SW 1271 (cell line): Measurements from ENCODE around the gene ALPK3.
"Not testable (repeated sequence)": the region's sequence is repeated elsewhere in the genome, so short reads cannot be mapped to it uniquely, and the experiment has no call there.

ENCODE experiments used
- DNase-seq, 2 experiments: peaks; one replicate each; lab custom pipeline; 2025; lab: John Stamatoyannopoulos, UW

Gene ALPK3

DNA sequence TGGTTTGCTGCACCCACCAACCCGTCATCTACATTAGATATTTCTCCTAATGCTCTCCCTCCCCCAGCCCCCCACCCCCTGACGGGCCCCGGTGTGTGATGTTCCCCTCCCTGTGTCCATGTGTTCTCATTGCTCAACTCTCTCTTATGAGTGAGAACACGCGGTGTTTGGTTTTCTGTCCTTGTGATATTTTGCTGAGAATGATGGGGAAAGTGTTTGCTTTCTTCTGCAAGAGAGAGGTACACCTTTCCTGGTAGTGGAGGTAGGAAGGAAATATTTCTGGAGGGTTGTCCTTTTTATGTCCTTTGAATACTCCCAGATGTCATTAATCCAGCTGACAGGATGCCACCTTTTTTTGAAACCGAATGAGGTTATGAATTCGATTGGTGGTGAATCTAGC is 56.8 kb downstream of the ALPK3 start:
- no peak for DNase-seq

DNA sequence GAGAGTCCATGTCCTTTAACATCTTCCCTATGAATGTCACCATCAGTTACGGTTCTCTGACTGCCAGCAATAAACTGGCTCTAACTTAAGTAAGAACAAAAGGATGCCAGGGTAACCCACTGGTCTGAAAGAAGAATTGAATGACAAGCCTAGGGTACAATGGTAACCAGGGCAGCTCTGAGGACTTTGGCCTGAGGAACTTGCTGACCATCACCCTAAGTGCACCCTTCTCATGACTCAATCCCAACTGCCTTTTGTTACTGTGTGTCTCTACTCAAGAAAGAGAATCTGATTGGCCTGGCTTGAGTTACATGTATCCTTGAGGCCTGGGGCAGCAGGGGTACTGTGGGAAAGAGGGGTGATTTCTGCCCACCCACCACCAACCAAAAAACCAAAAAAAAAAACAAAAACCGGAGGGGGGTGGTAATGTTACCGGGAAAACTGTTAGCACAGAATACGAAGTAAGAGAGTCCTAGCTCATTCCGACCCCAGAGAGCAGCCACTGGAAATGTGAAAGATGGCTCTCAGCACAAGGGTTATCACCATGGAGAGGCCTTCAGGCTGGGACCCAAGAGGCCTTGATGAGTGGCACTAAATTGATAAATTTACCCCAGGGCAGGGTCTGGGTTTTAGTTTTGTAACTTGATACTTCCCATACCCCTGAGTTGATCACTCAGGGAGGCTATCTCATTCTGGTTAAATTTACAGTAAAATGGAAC is 58.0 kb downstream of the ALPK3 start:
- no peak for DNase-seq

DNA sequence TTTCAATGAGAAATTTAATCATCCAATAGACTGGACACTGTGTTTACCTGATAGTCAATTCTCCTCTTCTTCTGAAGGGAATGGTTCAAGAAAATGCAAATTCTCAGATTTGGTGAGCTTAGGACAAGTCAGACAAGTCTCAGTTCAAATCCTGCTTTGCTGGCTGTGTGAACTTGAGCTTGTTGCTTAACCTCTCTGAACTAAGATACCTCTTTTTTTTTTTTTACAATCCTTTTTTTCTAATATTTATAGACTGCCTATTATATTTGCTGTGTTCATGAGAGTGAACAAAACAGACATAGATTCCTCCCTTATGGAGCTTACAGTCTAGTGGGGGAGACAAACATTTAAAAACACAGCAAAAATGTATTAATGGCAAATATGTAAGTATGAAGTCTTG is 59.1 kb downstream of the ALPK3 start:
- DNase-seq, result no peak

DNA sequence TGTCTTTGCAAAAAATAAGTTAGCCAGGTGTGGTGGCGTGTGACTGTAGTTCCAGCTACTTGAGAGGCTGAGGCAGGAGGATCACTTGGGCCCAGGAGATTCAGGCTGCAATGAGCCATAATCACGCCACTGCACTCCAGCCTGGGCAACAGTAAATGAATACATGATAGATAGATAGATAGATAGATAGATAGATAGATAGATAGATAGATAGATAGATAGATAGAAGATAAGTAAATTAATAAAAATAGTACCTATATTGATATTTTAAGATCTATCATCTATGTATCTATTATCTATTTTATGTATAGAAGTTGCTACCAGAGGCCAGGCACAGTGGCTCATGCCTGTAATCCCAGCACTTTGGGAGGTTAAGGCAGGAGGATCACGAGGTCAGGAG is 60.5 kb downstream of the ALPK3 start:
- not testable (repeated sequence) for DNase-seq

DNA sequence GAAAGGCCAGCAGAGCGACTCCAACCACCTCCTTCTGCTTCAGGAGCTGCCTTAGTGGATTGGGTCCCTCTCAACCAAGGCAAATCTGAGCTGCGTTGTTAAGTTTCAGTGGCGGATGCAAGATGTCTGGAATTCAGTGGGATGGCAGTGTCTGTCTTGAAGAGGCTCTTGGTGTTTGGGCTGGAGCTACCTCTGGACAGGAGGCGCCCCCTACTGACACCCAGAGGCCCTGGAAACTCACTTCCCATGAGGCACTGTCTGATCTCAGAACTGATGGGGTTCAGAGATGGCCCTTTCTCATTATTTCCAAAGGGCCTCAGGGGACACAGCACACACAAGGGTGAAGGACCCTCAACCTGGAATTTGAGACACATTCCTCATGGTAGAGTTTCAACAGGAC is 61.3 kb downstream of the ALPK3 start:
- DNase-seq, result peak; percentile 43 to 49

DNA sequence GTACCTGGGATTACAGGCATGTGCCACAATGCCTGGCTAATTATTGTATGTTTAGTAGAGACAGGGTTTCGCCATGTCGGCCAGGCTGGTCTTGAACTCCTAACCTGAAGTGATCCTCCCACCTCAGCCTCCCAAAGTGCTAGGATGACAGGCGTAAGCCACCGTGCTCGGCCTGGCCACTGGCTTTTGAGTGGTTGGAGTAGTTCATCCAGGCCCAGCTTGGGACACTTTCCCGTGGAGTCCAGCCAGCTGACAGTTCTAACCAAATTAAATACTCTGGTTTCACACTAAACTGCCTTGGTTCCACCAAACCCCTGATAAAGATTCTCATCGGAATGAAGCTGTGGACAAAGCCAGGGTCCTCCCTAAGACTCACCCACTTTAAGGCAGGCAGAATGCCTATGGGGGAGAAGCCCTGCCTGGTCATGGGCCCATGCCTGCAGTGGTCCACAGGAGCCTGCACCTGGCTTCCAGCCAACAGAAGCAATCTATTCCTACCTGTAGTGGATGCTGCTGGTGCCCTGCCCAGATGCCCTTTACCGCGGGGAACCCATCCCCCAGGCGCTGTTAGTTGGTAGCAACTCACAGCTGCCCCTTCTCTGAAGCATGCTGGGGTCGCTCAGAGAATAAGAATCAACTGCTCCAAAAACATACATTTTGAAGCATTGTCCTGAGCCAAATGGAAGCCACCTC is 62.1 kb downstream of the ALPK3 start:
- no peak for DNase-seq

DNA sequence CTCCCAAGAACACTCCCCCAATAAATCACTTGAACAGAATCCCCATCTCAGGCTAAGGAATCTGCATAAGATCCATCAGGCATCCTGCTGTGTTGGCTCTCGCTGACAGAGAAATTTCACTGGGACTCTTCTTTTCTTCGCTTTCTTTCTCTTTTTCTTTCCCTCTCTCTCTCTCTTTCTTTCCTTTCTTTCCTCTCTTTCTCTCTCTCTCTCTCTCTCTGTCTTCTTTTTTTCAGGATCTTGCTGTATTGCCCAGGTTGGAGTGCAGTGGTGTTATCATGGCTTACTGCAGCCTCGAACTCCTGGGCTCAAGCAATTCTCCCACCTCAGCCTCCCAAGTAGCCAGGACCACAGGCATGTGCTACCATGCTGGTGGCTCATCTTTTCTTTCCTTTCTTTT is 62.9 kb downstream of the ALPK3 start:
- no peak for DNase-seq

DNA sequence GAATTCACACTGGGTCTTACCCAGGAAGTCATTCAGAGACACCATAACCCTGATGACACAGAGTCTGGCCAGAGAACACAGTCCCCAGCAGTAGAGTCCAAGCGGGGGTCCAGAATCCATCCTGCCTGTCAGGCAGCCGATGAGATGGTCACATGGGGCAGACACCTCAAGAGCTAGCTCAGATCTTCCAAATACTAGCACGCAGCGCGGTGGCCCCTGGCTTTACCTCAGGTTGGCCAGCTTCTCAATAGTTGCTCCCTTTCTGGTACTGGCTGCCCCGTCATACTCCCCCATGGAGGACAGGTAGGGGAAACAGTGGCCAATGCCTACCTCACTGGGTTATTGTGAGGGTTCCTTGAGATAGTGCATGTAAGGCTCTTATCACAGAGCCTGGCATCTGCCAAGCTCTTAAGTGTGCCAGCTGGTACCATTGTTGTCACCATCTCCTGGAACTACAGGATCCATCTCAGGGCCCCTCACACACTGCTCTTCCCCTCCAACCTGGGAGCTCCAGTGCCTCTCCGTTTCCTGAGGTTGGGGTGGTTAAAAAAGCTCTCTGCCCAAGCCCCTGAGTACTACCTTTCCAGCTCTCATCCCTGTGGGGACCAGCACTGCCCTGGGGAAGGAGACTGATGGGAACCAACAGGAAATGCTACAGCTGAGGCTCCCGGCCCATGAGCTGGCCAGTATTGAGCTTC is 63.8 kb downstream of the ALPK3 start:
- no peak for DNase-seq

DNA sequence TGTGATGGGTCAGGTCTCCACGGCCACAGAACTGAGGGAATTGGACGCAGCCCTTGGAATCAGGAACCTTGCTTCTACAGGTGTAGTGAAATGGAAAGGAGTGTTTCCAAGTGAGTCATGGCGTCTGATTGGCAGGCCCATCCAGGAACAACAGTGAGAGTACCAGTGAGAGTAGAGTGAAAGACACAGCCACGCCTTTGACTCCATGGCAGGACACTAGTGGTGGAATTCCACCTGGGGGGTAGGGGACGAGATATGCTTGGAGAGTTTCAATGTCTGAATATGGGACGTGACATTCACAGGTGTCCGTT is 64.3 kb downstream of the ALPK3 start:
- no peak for DNase-seq

DNA sequence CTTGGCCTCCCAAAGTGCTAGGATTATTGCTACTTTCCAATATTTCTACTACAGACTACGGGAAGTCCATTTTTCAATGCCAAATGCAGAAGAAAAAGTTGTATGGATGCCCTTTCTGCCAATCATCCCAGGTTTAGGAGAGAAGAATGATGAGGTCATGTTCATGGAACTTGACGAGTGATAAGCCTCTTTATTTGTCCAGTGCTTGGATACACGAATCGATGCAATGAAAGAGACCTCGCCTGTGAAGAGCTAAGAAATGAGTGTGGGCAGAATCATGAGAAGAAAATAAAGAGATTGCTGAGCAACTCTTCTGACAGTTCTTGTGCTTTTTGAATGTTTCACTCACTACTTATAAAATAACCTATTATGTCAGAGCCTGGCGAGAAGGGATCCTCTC is 66.3 kb downstream of the ALPK3 start:
- DNase-seq, result no peak

DNA sequence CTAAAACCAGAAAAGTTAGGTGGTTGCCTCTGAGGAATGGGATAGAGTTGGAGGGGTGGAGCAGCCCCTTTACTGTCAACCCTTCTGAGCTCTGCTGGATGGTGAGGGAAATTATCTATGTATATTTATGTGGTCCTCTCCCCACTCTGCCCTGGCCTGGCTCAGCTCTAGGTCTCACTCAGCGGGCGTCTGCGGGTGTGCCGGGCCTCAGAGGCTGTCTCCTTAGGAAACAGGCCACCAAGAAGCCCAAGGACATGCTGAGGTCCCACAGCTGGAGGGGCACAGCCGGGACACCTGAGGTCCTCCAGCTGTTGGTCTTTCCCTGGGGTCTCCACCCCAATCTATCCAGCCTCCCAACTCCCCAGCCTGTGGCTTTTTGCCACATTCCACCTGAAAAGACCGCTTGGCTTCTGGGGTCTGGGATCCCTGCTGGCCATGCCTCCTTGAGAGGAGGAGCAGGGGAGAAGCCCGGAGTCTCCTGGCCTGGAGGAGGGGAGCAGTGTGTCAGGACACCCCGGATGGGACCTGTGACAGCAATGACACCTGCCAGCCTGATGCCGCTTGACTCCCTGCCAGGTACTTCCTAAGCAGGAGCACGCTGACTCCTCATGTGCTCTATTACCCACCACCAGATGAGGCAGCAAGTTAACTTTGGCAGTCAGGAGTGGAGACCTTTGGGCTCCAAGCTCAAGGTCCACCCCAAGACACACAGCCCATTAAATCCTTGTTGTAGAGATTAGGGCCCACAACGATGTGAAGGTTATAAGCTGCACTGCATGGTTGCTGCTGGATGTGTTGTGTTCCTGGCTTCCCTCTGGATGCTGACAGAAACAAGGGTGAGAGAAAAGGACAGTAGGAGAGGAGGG is 67.0 kb downstream of the ALPK3 start, which contains the start of gene SLC28A1:
SLC28A1 (plus strand) TSS at position 747 of the 866 bp plus-strand sequence. CDS start 3,099 bp downstream, outside the sequence.
- no peak for DNase-seq

DNA sequence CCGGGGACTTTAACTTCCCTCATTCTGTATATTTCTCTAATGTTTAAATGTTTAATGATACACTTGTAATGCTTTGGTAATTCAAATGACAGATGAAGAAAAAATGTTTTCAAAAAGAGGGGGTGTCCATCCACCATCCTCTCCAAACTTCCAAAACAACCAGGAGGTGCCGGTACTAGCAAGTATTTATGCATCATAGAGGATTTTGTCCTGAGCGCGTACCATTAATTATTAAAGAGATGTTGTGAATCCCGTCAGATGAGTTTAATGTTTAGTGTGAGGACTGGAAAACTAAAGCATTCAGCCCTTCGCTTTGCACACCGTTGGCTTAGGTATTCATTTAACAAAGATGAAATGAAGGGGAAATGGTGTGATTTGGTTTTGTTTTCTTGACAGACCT is 68.6 kb downstream of the ALPK3 start:
- DNase-seq, result no peak

DNA sequence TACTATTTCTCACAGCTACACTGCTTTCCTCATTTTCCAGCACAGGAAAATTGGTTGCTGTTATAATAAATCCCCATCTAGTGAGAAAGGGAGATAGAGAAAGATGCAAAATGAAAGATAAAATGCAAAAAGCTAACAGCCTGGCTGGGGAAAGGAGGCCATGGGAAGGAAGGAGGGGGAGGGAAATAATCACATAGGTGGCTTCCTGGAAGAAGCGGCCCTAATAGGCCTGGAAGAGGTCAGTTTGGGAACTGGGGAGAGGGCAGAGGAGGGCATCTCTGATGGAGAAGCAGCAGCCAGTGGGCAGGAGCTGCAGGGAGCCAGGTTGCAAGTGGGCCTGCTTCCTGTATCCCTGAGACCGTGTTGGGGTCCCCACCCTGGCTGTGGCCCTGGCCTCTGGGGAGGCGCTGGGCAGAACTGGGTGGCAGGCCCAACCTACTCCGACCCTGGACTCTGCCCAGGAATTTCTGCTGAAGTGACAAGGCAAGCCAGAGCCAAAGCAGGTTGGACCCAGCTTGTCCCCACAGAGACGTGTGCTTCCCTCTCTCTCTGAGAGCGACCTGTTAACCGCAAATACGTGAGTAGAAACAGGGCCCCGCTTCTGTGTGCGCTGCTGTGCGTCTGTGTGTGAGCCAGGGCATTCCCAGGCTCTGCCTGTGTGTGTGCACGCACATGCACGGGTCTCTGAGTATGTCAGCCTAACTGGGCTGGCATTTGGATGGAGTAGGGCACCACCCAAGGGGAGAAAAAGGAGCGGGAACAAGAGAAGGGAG is 69.2 kb downstream of the ALPK3 start:
- no peak for DNase-seq

DNA sequence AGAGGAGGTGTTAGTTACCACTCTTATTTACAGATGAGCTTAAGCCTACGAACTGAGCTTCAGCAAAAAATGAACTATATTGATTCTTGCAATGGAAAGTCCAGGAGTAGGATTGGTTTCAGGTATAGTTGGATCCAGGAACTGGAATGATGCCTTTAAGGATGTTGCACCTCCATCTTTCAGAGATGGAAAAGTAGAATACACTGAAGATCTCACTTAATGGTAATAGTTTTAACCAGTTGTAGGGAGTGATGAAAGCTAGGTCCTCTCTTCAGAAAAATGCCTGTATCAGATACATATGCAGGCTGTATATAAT is 69.8 kb downstream of the ALPK3 start:
- no peak for DNase-seq

DNA sequence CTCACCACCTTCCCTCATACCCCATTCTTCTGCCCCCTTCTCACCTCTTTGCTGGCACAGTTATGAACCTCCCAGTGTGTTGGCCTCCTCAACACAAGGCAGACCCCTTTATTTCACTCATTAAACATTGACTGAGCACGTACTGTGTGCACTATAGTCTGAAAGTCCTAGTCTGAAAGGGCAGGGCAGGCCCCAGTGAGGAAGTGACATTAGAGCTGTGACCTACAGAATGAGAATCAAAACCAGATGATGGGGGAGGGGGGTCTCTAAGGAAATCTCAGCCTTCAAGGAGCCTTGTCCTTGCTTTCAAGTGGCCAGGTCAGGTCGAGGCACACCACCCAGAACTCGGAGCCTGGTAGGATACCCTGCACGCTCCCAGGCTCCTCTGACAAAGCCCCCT is 70.8 kb downstream of the ALPK3 start:
- no peak for DNase-seq

DNA sequence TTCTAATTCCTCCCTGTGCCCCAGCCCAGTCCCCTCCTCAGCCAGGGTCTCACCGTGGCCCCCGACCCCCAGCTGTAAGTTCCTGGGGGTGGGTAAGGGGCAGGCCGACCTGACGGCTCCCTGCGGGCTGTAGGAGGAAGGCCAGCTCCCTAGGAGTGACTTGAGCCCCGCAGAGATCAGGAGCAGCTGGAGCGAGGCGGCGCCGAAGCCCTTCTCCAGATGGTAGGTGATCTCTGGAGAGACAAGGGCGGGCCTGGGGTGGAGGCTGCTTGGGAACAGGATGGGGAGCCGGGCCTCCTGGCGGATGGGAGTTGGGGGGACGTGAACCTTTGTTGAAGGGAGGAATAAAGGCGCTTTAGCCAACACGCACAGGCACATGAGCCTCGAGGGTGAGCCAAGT is 71.5 kb downstream of the ALPK3 start:
- DNase-seq, result no peak

DNA sequence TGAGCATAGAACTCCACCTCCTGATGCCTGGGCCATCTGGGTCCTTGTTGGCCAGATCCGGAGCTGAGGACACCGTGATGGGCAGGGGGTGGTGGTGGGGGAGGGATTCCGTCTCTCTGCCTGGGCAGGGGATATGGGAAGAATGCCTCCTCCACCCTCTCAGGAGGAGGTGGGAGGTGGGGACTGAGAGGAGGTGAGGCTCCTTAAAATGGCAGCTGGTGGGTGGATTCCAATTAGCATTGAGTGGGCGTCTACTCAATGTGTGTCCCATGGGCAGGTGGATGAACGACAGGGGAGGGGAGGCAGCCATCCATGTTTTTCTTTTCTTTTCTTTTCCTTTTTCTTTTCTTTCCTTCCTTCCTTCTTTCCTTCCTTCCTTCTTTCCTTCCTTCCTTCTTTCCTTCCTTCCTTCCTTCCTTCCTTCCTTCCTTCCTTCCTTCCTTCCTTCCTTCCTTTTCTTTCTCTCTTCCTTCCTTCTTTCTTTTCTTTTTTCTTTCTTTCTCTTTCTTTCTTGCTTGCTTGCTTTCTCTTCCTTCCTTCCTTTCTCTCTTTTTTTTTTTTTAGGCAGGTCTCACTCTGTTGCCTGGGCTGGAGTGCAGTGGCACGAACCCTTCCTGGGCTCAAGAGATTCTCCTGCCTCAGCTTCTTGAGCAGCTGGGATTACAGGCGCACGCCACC is 72.3 kb downstream of the ALPK3 start:
- no peak for DNase-seq

DNA sequence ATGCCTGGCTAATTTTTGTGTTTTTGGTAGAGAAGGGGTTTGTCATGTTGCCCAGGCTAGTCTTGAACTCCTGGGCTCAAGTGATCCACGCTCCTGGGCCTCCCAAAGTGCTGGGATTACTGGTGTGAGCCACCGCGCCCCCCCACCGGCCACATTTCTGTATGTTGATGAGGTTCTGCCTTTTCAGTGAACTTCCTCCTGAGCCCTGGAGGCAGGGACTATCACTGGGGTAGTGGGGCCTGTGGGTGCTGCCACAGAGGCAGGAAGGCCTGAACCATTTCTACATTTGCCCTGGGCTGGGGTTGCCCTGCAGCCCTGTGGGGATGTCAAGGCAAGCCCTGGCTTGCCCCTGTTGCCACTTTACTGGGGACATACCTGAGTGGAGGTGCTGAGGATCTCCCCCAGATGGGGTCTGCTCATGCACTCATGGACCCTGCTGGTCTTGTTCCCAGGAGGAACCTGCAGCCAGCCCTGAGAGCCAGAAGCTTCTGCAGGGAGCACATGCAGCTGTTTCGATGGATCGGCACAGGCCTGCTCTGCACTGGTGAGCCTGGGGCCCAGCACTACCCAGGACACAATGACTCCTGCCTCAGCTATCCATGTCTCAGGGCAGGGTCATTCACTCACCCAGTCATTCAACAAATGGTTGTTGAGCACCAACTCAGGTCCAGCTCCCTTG is 73.0 kb downstream of the ALPK3 start:
- no peak for DNase-seq

DNA sequence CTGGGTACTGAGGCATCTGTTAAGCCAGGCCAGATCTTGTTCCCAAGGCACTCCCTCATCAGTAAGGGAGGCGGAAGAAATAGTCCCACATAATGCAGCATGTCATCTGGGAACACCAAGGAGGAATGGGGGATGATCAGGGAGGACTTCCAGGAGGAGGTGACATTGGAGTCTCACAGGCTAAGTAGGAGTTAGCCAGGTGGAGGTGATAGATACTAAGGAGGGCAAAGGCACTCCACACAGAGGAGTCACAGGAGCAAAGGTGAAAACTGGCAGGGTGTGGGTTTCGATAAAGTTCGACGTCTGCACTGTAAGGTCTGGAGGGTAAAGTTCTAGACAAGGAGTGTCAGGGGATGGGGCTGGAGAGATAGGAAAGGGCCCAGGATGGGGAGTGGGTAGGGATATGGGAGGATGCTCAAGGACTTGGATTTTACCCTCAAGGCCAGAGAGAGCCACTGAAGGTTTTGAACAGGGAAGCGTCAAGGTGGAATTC is 73.6 kb downstream of the ALPK3 start:
- no peak for DNase-seq

DNA sequence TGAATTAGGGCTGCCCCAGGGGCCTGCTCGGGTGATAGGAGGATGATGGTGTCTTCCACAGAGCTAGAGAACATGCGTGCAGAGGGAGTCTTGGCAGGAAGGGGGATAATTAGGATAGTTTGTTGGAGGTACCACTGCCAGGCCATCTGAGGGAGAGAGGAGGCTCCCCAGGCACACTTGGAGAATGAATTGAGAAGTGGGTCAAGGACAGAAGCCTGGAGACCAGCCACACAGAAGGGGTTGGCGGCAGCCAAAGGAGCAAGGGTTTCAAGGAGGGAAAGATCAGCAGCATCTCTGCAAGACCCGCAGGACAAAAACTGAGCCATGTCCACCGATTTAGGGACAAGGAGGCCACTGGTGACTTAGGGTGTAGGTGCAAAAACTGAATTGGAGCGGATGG is 74.2 kb downstream of the ALPK3 start:
- DNase-seq, result no peak
